ENCODE measurements around the gene SH3BP4. TPM values are rescaled to one million over a fixed set of nuclear protein-coding genes. Genes with fewer than 3 reads are reported as not detected.
A peak's percentile ranks its signal among the peaks of the same experiment; 100 is the strongest.

The SH3BP4 gene
- total and polyA plus RNA-seq, 4 donors: 4.1 to 18.4 (median 12.2) TPM

- 93% methylated on average over 1 of the region's 1 CpG for WGBS
- H3K9me3 ChIP-seq (ENCODE audit: control insufficient read depth in 4 of 4, low read length in 3 of 4): no peaks in the 10 kb centered on the region
- H3K9ac ChIP-seq (ENCODE audit: low read depth in 1 of 2, low read length in 2 of 2): no peak overlapping the region
Measured at GRCh38 chr2:234975611-234976010, 23.8 kb downstream of the SH3BP4 start.

GRCh38 chr2:234976479-234977227 lies 24.8 kb downstream of the SH3BP4 start:
- WGBS: 66% methylated on average over 18 of the region's 18 CpGs
- H3K4me1 ChIP-seq (ENCODE audit: control insufficient read depth in 4 of 4, insufficient read depth in 4 of 4, low read length in 3 of 4): peaks cover 9 to 44% (median 33%) of the 10 kb centered on the region in 4 donors
- H3K9me3 ChIP-seq (ENCODE audit: control insufficient read depth in 4 of 4, low read length in 3 of 4): no peaks in the 10 kb centered on the region
- peak overlapping the region in 1 of 2 donors; percentile 29 for H3K27ac ChIP-seq (ENCODE audit: low read depth in 1 of 2, low read length in 2 of 2)
- no peak for DNase-seq (ENCODE audit: low spot score)
- no peak overlapping the region for H3K4me3 ChIP-seq (ENCODE audit: low read depth in 1 of 3, low read length in 3 of 3)
- TF ChIP-seq, protein P1, sequence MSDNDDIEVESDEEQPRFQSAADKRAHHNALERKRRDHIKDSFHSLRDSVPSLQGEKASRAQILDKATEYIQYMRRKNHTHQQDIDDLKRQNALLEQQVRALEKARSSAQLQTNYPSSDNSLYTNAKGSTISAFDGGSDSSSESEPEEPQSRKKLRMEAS (IDR thresholded peaks at IDR 0.05): no peak
- TF ChIP-seq, protein P2, sequence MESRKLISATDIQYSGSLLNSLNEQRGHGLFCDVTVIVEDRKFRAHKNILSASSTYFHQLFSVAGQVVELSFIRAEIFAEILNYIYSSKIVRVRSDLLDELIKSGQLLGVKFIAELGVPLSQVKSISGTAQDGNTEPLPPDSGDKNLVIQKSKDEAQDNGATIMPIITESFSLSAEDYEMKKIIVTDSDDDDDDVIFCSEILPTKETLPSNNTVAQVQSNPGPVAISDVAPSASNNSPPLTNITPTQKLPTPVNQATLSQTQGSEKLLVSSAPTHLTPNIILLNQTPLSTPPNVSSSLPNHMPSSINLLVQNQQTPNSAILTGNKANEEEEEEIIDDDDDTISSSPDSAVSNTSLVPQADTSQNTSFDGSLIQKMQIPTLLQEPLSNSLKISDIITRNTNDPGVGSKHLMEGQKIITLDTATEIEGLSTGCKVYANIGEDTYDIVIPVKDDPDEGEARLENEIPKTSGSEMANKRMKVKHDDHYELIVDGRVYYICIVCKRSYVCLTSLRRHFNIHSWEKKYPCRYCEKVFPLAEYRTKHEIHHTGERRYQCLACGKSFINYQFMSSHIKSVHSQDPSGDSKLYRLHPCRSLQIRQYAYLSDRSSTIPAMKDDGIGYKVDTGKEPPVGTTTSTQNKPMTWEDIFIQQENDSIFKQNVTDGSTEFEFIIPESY (IDR thresholded peaks at IDR 0.05): no peak
- no peak for TF ChIP-seq RAD21 (IDR thresholded peaks at IDR 0.05)
- TF ChIP-seq JUND (IDR thresholded peaks at IDR 0.05): no peak
- H3K9ac ChIP-seq (ENCODE audit: low read depth in 1 of 2, low read length in 2 of 2): no peak overlapping the region
- no peaks in the 10 kb centered on the region for H3K36me3 ChIP-seq (ENCODE audit: control insufficient read depth in 4 of 4, insufficient read depth in 3 of 4, low read depth in 1 of 4, low read length in 3 of 4)
- no peaks in the 10 kb centered on the region for H3K27me3 ChIP-seq (ENCODE audit: control insufficient read depth in 4 of 4, insufficient read depth in 4 of 4, low read length in 3 of 4)

More at GRCh38 chr2:234975611-234976010, 23.8 kb downstream of the SH3BP4 start:
- Histone ChIP-seq H3K27ac (ENCODE audit: low read depth in 1 of 2, low read length in 2 of 2) (no peak overlapping the region), H3K4me1 (ENCODE audit: control insufficient read depth in 4 of 4, insufficient read depth in 4 of 4, low read length in 3 of 4) (peaks cover 7 to 34% (median 23%) of the 10 kb centered on the region in 4 donors), H3K27me3 (ENCODE audit: control insufficient read depth in 4 of 4, insufficient read depth in 4 of 4, low read length in 3 of 4) (no peaks in the 10 kb centered on the region), H3K4me3 (ENCODE audit: low read depth in 1 of 3, low read length in 3 of 3) (no peak overlapping the region), H3K36me3 (ENCODE audit: control insufficient read depth in 4 of 4, insufficient read depth in 3 of 4, low read depth in 1 of 4, low read length in 3 of 4) (no peaks in the 10 kb centered on the region)
- no peak for TF ChIP-seq SP1 (IDR thresholded peaks at IDR 0.05)
- no peak for TF ChIP-seq HNF4G (IDR thresholded peaks at IDR 0.05)
- TF ChIP-seq, protein P1 (IDR thresholded peaks at IDR 0.05): no peak
- TF ChIP-seq RXRA (IDR thresholded peaks at IDR 0.05): no peak
- TF ChIP-seq HNF4A (conservative IDR thresholded peaks at IDR 0.05): no peak
- TF ChIP-seq, protein P3, sequence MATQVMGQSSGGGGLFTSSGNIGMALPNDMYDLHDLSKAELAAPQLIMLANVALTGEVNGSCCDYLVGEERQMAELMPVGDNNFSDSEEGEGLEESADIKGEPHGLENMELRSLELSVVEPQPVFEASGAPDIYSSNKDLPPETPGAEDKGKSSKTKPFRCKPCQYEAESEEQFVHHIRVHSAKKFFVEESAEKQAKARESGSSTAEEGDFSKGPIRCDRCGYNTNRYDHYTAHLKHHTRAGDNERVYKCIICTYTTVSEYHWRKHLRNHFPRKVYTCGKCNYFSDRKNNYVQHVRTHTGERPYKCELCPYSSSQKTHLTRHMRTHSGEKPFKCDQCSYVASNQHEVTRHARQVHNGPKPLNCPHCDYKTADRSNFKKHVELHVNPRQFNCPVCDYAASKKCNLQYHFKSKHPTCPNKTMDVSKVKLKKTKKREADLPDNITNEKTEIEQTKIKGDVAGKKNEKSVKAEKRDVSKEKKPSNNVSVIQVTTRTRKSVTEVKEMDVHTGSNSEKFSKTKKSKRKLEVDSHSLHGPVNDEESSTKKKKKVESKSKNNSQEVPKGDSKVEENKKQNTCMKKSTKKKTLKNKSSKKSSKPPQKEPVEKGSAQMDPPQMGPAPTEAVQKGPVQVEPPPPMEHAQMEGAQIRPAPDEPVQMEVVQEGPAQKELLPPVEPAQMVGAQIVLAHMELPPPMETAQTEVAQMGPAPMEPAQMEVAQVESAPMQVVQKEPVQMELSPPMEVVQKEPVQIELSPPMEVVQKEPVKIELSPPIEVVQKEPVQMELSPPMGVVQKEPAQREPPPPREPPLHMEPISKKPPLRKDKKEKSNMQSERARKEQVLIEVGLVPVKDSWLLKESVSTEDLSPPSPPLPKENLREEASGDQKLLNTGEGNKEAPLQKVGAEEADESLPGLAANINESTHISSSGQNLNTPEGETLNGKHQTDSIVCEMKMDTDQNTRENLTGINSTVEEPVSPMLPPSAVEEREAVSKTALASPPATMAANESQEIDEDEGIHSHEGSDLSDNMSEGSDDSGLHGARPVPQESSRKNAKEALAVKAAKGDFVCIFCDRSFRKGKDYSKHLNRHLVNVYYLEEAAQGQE (IDR thresholded peaks at IDR 0.05): no peak
- DNase-seq (ENCODE audit: low spot score): no peak

GRCh38 chr2:234977228-234977679 lies 25.4 kb downstream of the SH3BP4 start:
- no peak for DNase-seq (ENCODE audit: low spot score)
- no peaks in the 10 kb centered on the region for H3K27me3 ChIP-seq (ENCODE audit: control insufficient read depth in 4 of 4, insufficient read depth in 4 of 4, low read length in 3 of 4)
- no peak overlapping the region for H3K4me3 ChIP-seq (ENCODE audit: low read depth in 1 of 3, low read length in 3 of 3)
- no peak overlapping the region for H3K9ac ChIP-seq (ENCODE audit: low read depth in 1 of 2, low read length in 2 of 2)
- peaks cover 15 to 50% (median 39%) of the 10 kb centered on the region in 4 donors for H3K4me1 ChIP-seq (ENCODE audit: control insufficient read depth in 4 of 4, insufficient read depth in 4 of 4, low read length in 3 of 4)
- no peaks in the 10 kb centered on the region for H3K9me3 ChIP-seq (ENCODE audit: control insufficient read depth in 4 of 4, low read length in 3 of 4)
- no peak overlapping the region for H3K27ac ChIP-seq (ENCODE audit: low read depth in 1 of 2, low read length in 2 of 2)
- 78% methylated on average over 12 of the region's 12 CpGs for WGBS
- TF ChIP-seq RXRA (IDR thresholded peaks at IDR 0.05): no peak
- TF ChIP-seq, protein P3 (IDR thresholded peaks at IDR 0.05): no peak
- no peaks in the 10 kb centered on the region for H3K36me3 ChIP-seq (ENCODE audit: control insufficient read depth in 4 of 4, insufficient read depth in 3 of 4, low read depth in 1 of 4, low read length in 3 of 4)
